Activated CD4-positive, alpha-beta T cell treated with anti-CD3 and anti-CD28 coated beads for 48 hours (primary cell): ENCODE data around the gene MRPS34.
A peak's percentile ranks its signal among the peaks of the same experiment; 100 is the strongest.

Source experiments
- DNase-seq: peaks from one replicate; pipeline ENCODE4 v3.0.0-alpha.2; 2020

MRPS34 gene

GRCh38 chr16:1794221-1794871 is 21.4 kb upstream of the MRPS34 start:
- no peak for DNase-seq

DNA sequence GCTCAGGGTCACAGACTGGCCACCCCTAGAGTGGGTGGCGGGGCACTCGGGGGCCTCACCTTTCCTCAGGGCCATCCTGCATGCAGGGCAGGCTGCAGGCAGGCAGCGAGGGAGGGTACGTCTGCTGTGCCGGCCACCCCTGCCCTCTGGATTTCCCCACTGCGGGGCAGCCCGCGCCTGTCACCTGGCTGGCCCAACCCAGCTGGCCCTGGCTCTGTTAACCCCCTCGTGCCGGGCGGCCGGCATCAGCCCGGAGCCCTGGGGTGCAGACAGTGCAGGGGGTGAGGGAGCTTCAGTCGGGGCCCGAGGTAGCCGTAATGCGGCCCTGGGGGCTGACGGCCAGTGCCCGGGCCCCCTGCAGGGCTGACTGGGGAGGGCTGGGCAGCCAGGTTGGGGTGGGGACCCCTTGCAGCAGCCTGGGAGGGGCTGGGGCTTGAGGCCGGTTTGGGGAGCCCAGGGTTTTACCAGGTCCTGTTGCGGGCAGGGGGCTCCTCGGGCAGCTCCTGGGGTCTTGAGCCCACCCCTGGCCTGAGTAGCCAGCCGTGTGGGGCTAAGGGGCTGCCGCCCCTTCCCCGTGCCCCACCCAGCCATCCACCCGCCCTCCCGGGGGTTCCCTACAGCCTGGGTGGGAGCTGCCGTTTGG is 20.8 kb upstream of the MRPS34 start, which contains the start of gene IGFALS:
TSS of gene IGFALS (minus strand) at position 128 of the 643 bp plus-strand sequence. CDS start at position 75, 53 bp downstream.
- no peak for DNase-seq

- DNase-seq, result no peak
These were observed 20.1 kb upstream of the MRPS34 start for GRCh38 chr16:1792836-1793577.

DNA sequence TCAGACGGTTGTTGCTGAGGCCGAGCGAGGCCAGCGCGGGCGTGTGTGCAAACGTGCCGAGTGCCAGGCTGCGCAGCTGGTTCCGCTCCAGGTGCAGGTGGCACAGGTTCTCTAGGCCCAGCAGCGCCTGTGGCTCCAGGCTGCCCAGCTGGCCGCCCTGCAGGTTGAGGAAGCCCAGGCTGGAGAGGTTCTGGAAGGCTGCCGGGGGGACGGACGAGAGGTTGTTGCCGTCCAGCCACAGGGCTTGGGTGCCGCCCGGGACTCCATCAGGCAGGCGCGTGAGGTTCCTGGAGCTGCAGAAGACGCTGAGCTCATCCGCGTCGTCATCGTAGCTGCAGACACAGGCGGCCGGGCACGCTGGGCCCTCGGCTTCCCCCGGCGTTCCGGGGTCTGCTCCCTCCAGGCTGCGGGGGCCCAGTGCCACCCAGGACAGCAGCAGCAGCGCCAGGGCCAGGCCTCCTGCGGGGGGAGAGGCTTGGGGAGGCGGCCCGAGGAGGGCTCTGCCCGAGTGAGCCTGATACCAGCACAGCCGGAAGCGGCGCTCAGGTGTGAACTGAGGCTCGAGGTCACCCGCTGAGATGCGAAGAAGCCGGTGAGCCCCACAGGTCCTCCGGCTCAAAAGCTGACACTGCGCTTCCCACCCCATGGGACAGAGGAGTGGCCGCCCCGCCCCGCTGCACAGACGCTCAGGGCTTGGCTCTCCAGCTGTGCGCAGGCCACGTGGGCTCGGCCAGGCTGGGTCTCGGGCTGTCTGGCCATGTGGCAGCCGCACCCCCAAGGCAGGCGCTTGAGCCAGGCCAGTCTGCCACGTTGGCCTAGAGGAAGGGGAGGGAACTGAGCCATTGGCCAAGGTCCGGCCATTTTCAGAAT is 19.2 kb upstream of the MRPS34 start:
- no peak for DNase-seq

- no peak for DNase-seq
These were observed 18.5 kb upstream of the MRPS34 start for GRCh38 chr16:1791256-1791942.

- DNase-seq, result no peak
These were observed 17.8 kb upstream of the MRPS34 start for GRCh38 chr16:1790611-1791255.

- no peak for DNase-seq
These were observed 17.3 kb upstream of the MRPS34 start for GRCh38 chr16:1790261-1790610.

DNA sequence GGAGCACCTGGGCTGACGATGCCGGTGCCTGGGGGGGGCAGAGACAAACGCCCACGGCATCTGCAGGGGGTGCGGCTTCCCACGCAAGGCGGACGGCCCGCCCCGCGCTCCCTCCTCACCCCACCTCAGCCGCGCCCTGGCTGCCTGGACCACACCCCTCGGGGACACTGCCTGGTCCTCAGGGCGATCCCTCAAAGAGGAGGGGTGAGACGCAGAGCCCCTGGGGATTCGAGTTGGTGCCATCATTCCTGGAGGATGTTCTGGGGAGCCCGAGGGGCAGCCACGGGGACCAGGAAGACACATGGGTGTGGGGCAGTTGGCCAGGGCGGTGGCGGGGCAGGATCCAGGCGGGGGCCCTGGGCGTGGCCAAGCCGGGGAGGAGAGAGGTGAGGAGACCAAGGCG is 16.7 kb upstream of the MRPS34 start:
- no peak for DNase-seq

- peak; percentile 1 for DNase-seq
These were observed 15.8 kb upstream of the MRPS34 start for GRCh38 chr16:1788708-1789100.

DNA sequence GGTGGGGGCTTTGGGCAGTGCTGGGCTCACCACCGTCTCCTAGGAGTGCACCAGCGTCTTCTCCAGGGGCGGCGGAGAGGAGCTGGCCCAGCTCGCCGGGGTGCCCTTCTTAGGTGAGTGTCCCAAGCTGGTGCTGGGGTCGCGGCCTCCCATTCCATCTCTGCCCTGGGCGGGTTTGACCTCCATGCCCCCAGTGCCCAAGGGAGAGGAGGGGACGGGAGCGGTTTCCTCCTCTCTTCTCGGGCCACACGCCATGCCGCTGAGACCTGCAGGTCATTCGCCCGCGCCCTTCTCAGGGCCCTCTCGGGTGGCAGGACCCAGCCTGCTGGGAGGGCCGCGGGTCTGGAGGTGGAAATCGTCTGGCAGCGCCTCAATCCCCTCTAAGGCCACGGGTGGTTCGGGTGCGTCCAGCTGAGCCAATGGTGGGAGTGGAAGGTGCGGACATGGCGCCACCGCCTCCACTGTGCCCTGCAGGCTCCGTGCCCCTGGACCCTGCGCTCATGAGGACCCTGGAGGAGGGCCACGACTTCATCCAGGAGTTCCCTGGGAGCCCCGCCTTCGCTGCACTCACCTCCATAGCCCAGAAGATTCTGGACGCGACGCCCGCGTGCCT is 15.3 kb upstream of the MRPS34 start:
- DNase-seq, result peak; percentile 1

DNA sequence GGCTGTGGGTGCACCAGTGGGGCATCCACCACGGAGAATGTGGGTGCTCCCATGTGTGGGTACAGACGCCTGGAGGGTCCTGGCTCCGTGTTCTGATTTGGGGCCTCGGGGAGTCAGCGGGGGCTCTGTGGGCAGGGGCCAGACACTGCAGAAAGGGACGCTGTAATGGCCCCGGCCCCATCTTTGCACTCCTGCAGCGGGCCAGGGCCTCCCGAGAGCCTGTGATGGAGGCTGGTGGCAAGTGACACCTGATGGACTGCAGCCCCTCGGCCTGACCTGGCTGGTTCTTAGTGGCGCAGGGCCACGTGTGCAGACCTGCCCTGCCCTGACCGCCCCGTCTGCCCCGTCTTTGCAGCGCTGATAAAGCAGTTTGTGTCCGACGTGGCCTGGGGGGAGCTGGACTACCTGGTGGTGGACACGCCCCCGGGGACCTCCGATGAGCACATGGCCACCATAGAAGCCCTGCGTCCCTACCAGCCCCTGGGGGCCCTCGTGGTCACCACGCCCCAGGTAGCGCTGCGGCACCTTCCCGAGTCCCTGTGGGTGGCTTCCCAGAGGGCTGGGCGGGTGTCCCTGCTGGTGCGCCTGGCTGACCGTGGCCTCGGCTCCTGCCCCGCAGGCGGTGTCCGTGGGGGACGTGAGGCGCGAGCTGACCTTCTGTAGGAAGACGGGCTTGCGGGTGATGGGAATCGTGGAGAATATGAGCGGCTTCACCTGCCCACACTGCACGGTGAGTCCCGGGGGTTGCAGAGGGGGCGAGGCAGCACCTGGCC is 14.6 kb upstream of the MRPS34 start:
- DNase-seq, result peak; percentile 1

DNA sequence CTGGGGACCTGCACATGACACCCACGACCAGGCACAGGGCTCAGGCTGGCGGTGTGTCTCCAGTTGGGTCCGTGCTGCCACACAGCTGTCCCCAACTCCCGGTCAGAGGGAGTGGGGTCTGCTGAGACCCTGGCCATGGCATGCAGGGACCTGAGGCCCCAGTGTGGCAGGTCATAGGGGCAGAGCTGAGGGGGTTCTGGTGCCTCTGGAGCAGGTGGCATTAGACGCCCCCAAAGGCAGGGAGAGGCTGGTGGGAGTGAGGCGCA is 14.1 kb upstream of the MRPS34 start:
- no peak for DNase-seq

DNA sequence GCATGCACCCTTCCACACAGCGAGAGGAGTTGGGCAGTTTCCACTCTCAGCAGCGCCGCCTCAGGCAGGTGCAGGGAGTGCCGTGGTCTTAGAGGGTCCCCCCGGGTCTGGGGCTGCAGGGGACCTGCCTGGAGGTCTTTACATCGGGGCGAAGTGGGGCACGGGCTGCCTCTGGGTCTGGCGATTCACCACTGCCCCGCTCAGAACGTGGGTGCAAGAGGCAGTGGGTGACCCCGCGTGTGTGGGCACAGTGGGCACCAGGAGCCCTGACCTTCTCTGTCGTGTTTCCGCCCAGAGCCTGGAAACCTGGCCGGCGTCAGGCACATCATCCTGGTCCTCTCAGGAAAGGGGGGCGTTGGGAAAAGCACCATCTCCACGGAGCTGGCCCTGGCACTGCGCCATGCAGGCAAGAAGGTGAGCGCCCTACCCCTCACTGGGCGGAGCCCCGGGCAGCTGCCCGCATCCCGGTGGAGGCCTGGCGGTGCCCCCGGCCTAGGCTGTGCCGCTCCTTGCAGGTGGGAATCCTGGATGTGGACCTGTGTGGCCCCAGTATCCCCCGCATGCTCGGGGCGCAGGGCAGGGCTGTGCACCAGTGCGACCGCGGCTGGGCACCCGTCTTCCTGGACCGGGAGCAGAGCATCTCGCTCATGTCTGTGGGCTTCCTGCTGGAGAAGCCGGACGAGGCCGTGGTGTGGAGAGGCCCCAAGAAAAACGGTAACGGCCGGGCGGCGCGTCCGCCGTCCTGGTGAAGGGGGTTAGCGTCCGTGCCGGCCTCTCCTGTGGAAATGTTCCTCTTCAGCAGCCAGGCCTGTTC is 13.5 kb upstream of the MRPS34 start:
- no peak for DNase-seq

GRCh38 chr16:1785846-1786170 is 12.9 kb upstream of the MRPS34 start:
- DNase-seq, result no peak

GRCh38 chr16:1784977-1785845 is 12.3 kb upstream of the MRPS34 start:
- DNase-seq, result no peak

DNA sequence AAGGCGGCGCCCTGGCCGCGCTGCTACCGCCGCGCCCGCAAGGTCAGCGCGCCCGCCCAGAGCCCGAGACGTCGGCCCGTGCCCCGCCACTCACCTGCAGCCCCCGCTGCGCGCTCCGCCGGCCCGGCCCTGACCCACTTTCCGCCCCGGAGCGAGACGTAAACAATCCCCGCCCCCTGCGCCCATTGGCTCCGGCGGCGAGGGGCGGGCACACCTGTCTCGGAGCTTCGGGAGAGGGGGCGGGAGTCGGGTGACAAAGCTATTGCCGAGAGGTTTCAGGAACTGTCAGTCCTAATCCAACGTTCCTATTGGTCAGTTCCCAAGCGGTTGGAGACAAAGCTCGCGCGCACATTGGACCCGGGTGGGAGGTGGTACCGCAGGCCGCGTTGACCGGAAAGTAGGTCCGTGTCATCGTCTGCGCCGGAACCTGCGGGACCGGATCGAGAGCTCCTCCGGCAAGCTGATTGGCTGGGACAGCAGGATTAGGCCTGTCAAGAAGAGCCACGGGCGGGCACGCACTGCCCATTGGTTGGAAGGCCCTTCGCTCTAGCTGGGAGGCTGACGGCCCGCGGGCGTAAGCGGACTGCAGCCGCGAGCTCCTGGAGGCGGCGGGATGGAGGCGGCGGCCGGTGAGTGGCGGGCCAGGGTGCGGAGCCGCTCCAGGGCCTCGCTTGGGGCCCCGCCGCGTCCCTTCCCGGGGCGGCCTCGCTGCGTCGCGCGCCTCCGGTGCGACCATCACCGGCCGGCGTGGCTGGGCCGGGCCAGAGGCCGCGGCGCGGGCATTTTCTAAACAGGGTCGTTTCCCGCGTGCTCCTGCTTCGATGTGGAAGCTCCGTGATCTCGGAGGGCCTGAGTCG is 9.7 kb upstream of the MRPS34 start, which contains the start of the genes NUBP2 and SPSB3:
TSS of gene NUBP2 (plus strand) at position 553 of the 857 bp plus-strand sequence. CDS start at position 614, 61 bp downstream.
TSS of gene SPSB3 (minus strand) at position 164 of the 857 bp plus-strand sequence. CDS start 1,088 bp downstream, outside the sequence.
- peak; percentile 99 for DNase-seq

GRCh38 chr16:1781758-1782407 is 8.9 kb upstream of the MRPS34 start:
- peak; percentile 51 for DNase-seq
